ENCODE data around the gene UGP2.

- TF ChIP-seq YY1 (IDR thresholded peaks at IDR 0.05; ENCODE audit: insufficient read depth, insufficient read length) (no peak), ZNF274 (IDR thresholded peaks at IDR 0.05; ENCODE audit: low read depth, low read length) (no peak), SUZ12 (IDR thresholded peaks at IDR 0.05; ENCODE audit: extremely low read depth, insufficient read depth, insufficient read length) (no peak)
Measured at GRCh38 chr2:63845866-63846265, 4.2 kb downstream of the UGP2 start.

Measured in NT2/D1 (cell line).